ENCODE data around the gene CD58.

CD58 gene

DNA sequence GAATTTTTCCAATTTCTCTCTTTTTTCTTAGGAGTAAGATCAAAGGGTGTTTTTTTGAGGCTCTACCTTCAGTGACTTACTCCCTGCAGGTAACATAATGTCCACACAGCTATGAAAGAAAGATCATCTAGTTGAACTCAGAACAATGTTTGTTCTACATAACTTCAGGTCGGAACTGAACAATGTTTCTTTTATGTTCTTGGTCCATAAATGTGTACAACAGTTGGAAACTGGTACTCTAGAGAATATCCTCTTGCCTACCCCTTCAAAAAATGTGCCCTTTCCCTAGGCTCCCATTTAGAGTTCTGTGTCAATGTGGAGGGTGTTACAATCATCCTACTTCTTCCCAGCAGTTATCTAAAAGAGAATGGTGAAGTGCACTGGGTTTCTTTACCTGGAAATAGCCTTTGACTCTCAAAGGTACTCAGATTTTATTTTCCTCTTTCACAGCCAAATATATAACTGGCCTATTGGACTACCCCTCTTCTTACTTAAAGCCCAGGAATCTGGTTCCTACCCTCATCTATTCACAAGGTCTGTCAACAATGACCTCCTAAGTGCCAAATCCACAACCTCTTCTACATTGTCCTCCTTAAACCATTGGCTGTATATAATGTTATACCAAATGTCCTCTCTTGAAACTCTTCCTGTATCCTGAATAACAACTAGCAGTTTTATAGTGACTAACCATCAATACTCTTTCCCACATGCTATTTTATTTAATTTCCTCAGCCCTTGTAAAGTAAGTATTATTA, 42.3 kb downstream of the CD58 start:
- TF ChIP-seq FOXP2 (optimal IDR thresholded peaks at IDR 0.05; ENCODE audit: borderline replicate concordance, extremely low read depth, extremely low read length, insufficient read depth) (no peak), POLR2AphosphoS5 (IDR thresholded peaks at IDR 0.05; ENCODE audit: low read depth, low read length) (no peak), SIN3A (IDR thresholded peaks at IDR 0.05; ENCODE audit: borderline replicate concordance, insufficient read depth, low read length) (no peak)
- TF ChIP-seq, protein P1, sequence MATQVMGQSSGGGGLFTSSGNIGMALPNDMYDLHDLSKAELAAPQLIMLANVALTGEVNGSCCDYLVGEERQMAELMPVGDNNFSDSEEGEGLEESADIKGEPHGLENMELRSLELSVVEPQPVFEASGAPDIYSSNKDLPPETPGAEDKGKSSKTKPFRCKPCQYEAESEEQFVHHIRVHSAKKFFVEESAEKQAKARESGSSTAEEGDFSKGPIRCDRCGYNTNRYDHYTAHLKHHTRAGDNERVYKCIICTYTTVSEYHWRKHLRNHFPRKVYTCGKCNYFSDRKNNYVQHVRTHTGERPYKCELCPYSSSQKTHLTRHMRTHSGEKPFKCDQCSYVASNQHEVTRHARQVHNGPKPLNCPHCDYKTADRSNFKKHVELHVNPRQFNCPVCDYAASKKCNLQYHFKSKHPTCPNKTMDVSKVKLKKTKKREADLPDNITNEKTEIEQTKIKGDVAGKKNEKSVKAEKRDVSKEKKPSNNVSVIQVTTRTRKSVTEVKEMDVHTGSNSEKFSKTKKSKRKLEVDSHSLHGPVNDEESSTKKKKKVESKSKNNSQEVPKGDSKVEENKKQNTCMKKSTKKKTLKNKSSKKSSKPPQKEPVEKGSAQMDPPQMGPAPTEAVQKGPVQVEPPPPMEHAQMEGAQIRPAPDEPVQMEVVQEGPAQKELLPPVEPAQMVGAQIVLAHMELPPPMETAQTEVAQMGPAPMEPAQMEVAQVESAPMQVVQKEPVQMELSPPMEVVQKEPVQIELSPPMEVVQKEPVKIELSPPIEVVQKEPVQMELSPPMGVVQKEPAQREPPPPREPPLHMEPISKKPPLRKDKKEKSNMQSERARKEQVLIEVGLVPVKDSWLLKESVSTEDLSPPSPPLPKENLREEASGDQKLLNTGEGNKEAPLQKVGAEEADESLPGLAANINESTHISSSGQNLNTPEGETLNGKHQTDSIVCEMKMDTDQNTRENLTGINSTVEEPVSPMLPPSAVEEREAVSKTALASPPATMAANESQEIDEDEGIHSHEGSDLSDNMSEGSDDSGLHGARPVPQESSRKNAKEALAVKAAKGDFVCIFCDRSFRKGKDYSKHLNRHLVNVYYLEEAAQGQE (IDR thresholded peaks at IDR 0.05; ENCODE audit: insufficient read depth in 1 of 2, low read depth in 2 of 2, low read length in 2 of 2): no peak

DNA sequence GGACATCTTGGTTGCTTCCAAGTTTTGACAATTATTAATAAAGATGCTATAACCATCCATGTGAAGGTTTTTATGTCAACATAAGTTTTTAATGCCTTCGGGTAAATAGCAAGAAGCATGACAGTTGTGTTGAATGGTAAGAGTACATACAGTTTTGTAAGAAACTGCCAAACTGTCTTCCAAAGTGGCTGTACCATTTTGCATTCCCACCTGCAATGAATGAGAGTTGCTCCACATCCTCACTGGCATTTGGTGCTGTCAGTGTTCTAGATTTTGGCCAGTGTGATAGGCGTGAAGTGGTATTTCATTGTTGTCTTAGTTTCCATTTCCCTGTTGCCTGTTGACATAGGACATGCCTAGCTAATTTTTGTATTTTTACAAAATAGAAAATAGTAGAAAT, 45.4 kb downstream of the CD58 start:
- no peak for TF ChIP-seq TAF1 (IDR thresholded peaks at IDR 0.05; ENCODE audit: borderline replicate concordance, insufficient read depth, low read length)
- TF ChIP-seq, protein P1 (IDR thresholded peaks at IDR 0.05; ENCODE audit: insufficient read depth in 1 of 2, low read depth in 2 of 2, low read length in 2 of 2): no peak
- no peak for TF ChIP-seq FOXP2 (optimal IDR thresholded peaks at IDR 0.05; ENCODE audit: borderline replicate concordance, extremely low read depth, extremely low read length, insufficient read depth)
- TF ChIP-seq POLR2AphosphoS5 (IDR thresholded peaks at IDR 0.05; ENCODE audit: low read depth, low read length): no peak
- TF ChIP-seq SIN3A (IDR thresholded peaks at IDR 0.05; ENCODE audit: borderline replicate concordance, insufficient read depth, low read length): no peak

GRCh38 chr1:116521186-116521585, 49.6 kb downstream of the CD58 start:
- TF ChIP-seq FOXP2 (optimal IDR thresholded peaks at IDR 0.05; ENCODE audit: borderline replicate concordance, extremely low read depth, extremely low read length, insufficient read depth) (no peak), POLR2AphosphoS5 (IDR thresholded peaks at IDR 0.05; ENCODE audit: low read depth, low read length) (no peak), SIN3A (IDR thresholded peaks at IDR 0.05; ENCODE audit: borderline replicate concordance, insufficient read depth, low read length) (no peak), TAF1 (IDR thresholded peaks at IDR 0.05; ENCODE audit: borderline replicate concordance, insufficient read depth, low read length) (no peak)
- TF ChIP-seq, protein P1 (IDR thresholded peaks at IDR 0.05; ENCODE audit: insufficient read depth in 1 of 2, low read depth in 2 of 2, low read length in 2 of 2): no peak

GRCh38 chr1:116518400-116518799, 52.4 kb downstream of the CD58 start:
- no peak for TF ChIP-seq FOXP2 (optimal IDR thresholded peaks at IDR 0.05; ENCODE audit: borderline replicate concordance, extremely low read depth, extremely low read length, insufficient read depth)
- TF ChIP-seq POLR2AphosphoS5 (IDR thresholded peaks at IDR 0.05; ENCODE audit: low read depth, low read length): no peak

DNA sequence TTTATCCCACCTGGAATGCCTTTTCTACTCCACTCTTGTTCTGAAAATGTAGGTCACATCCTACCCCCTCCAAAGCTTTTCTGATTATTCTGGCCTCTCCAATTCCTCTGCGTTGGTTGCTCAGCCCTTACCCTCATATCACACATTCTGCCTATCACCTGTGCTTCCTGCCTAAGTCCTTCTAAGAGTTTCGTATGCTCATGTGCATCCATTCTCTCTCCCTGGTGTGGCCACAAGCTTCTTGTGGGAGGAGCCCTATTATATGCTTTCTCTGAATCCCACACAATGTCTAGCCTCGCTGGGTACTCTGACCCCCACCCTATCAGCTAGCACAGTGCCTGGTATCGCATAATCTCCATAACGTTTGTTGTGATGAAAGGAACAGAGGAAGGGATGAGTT, 54.2 kb downstream of the CD58 start:
- TF ChIP-seq FOXP2 (optimal IDR thresholded peaks at IDR 0.05; ENCODE audit: borderline replicate concordance, extremely low read depth, extremely low read length, insufficient read depth): no peak
- TF ChIP-seq TAF1 (IDR thresholded peaks at IDR 0.05; ENCODE audit: borderline replicate concordance, insufficient read depth, low read length): no peak
- no peak for TF ChIP-seq POLR2AphosphoS5 (IDR thresholded peaks at IDR 0.05; ENCODE audit: low read depth, low read length)

DNA sequence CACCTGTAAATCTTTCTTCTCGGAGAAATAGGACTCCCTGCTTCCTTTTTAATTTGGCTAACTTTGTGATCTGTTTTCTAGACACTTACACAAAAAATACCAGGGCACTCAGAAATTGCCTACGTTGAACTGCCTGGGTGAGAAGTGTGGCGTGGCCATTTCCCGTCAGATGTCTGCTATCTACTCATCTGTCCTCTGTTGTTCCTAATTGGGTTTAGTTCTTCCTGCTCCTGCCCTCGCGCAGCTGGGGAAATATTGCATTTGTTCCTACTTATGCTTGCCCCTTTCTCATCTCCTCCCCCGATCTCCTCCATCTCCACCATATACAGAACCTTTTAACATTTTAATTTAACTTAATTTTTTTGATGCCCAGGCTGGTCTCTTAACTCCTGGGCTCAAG, 55.1 kb downstream of the CD58 start:
- TF ChIP-seq SIN3A (IDR thresholded peaks at IDR 0.05; ENCODE audit: borderline replicate concordance, insufficient read depth, low read length): no peak
- TF ChIP-seq TAF1 (IDR thresholded peaks at IDR 0.05; ENCODE audit: borderline replicate concordance, insufficient read depth, low read length): no peak
- TF ChIP-seq, protein P1 (IDR thresholded peaks at IDR 0.05; ENCODE audit: insufficient read depth in 1 of 2, low read depth in 2 of 2, low read length in 2 of 2): peak in 1 of 2 experiments; percentile 33; a peak in 1 of 4 replicates
- peak; percentile 41; the same call in 1 of the 2 replicates for TF ChIP-seq POLR2AphosphoS5 (IDR thresholded peaks at IDR 0.05; ENCODE audit: low read depth, low read length)
- TF ChIP-seq FOXP2 (optimal IDR thresholded peaks at IDR 0.05; ENCODE audit: borderline replicate concordance, extremely low read depth, extremely low read length, insufficient read depth): no peak
